ENCODE data around the gene CSGALNACT2. TPM values are rescaled to one million over a fixed set of nuclear protein-coding genes. Genes with fewer than 3 reads are reported as not detected.
"Not testable (repeated sequence)": the region's sequence is repeated elsewhere in the genome, so short reads cannot be mapped to it uniquely, and the experiment has no call there.

Gene CSGALNACT2
- total RNA-seq, 1 experiment from 2014 or later, result 9.2 TPM

GRCh38 chr10:43167498-43167889 lies 29.2 kb downstream of the CSGALNACT2 start:
- no peak overlapping the region for H3K27ac ChIP-seq (ENCODE audit: low read length)

GRCh38 chr10:43170491-43170890 lies 32.2 kb downstream of the CSGALNACT2 start:
- Histone ChIP-seq H3K27me3 (ENCODE audit: low read length) (no peaks in the 10 kb centered on the region), H3K4me2 (ENCODE audit: low read depth, low read length, poor library complexity, severe bottlenecking) (no peak overlapping the region), H3K4me3 (ENCODE audit: low read length) (no peak overlapping the region), H4K20me1 (ENCODE audit: insufficient read depth, low read depth, low read length) (no peaks in the 10 kb centered on the region), H3K79me2 (ENCODE audit: low read length) (peaks cover 11% of the 10 kb centered on the region), H3K9ac (ENCODE audit: low read length) (no peak overlapping the region), H3K9me2 (replicated peaks; ENCODE audit: insufficient read depth, low read length) (no peaks in the 10 kb centered on the region), H3K9me3 (ENCODE audit: low read length) (no peaks in the 10 kb centered on the region), H3K4me1 (ENCODE audit: low read length) (peaks cover 8% of the 10 kb centered on the region), H3K36me3 (ENCODE audit: insufficient read depth, low read length) (0 out of 2 replicates have a peak, but pooled peaks cover under 1% of the 10 kb centered on the region), H2AFZ (ENCODE audit: low read length) (no peak overlapping the region), H3K27ac (ENCODE audit: low read length) (no peak overlapping the region)
- DNase-seq, result no peak

More at GRCh38 chr10:43167498-43167889, 29.2 kb downstream of the CSGALNACT2 start:
- no peak overlapping the region for H3K9ac ChIP-seq (ENCODE audit: low read length)
- H4K20me1 ChIP-seq (ENCODE audit: insufficient read depth, low read depth, low read length), result no peaks in the 10 kb centered on the region
- peaks cover 35% of the 10 kb centered on the region for H3K79me2 ChIP-seq (ENCODE audit: low read length)
- no peak overlapping the region for H3K4me3 ChIP-seq (ENCODE audit: low read length)
- no peak overlapping the region for H3K4me2 ChIP-seq (ENCODE audit: low read depth, low read length, poor library complexity, severe bottlenecking)
- H2AFZ ChIP-seq (ENCODE audit: low read length), result no peak overlapping the region
- no peaks in the 10 kb centered on the region for H3K36me3 ChIP-seq (ENCODE audit: insufficient read depth, low read length)
- no peaks in the 10 kb centered on the region for H3K9me3 ChIP-seq (ENCODE audit: low read length)
- DNase-seq, result no peak
- peaks cover 8% of the 10 kb centered on the region for H3K4me1 ChIP-seq (ENCODE audit: low read length)
- H3K27me3 ChIP-seq (ENCODE audit: low read length), result no peaks in the 10 kb centered on the region
- H3K9me2 ChIP-seq (replicated peaks; ENCODE audit: insufficient read depth, low read length), result no peaks in the 10 kb centered on the region

- DNase-seq, result no peak
- no peaks in the 10 kb centered on the region for H3K9me2 ChIP-seq (replicated peaks; ENCODE audit: insufficient read depth, low read length)
- H3K4me2 ChIP-seq (ENCODE audit: low read depth, low read length, poor library complexity, severe bottlenecking), result no peak overlapping the region
- no peaks in the 10 kb centered on the region for H3K4me1 ChIP-seq (ENCODE audit: low read length)
- H4K20me1 ChIP-seq (ENCODE audit: insufficient read depth, low read depth, low read length), result no peaks in the 10 kb centered on the region
- no peak overlapping the region for H3K9ac ChIP-seq (ENCODE audit: low read length)
- H3K79me2 ChIP-seq (ENCODE audit: low read length), result no peaks in the 10 kb centered on the region
- H3K4me3 ChIP-seq (ENCODE audit: low read length), result no peak overlapping the region
- H3K9me3 ChIP-seq (ENCODE audit: low read length), result no peaks in the 10 kb centered on the region
- no peak overlapping the region for H2AFZ ChIP-seq (ENCODE audit: low read length)
- H3K27ac ChIP-seq (ENCODE audit: low read length), result no peak overlapping the region
- peaks cover 21% of the 10 kb centered on the region for H3K36me3 ChIP-seq (ENCODE audit: insufficient read depth, low read length)
- no peaks in the 10 kb centered on the region for H3K27me3 ChIP-seq (ENCODE audit: low read length)
Observed at GRCh38 chr10:43172645-43173044, 34.4 kb downstream of the CSGALNACT2 start.

- H3K4me3 ChIP-seq (ENCODE audit: low read length), result no peak overlapping the region
- DNase-seq, result no peak
- H3K79me2 ChIP-seq (ENCODE audit: low read length), result no peaks in the 10 kb centered on the region
- H3K4me1 ChIP-seq (ENCODE audit: low read length), result no peaks in the 10 kb centered on the region
- H3K36me3 ChIP-seq (ENCODE audit: insufficient read depth, low read length), result peaks cover 26% of the 10 kb centered on the region
- H3K27ac ChIP-seq (ENCODE audit: low read length), result no peak overlapping the region
- no peak overlapping the region for H3K9ac ChIP-seq (ENCODE audit: low read length)
- H3K9me3 ChIP-seq (ENCODE audit: low read length), result no peaks in the 10 kb centered on the region
- H3K4me2 ChIP-seq (ENCODE audit: low read depth, low read length, poor library complexity, severe bottlenecking), result no peak overlapping the region
- no peaks in the 10 kb centered on the region for H3K27me3 ChIP-seq (ENCODE audit: low read length)
- H4K20me1 ChIP-seq (ENCODE audit: insufficient read depth, low read depth, low read length), result no peaks in the 10 kb centered on the region
- no peaks in the 10 kb centered on the region for H3K9me2 ChIP-seq (replicated peaks; ENCODE audit: insufficient read depth, low read length)
- H2AFZ ChIP-seq (ENCODE audit: low read length), result no peak overlapping the region
Observed at GRCh38 chr10:43173120-43173519, 34.9 kb downstream of the CSGALNACT2 start.

GRCh38 chr10:43174969-43175368 lies 36.7 kb downstream of the CSGALNACT2 start:
- no peak overlapping the region for H3K27ac ChIP-seq (ENCODE audit: low read length)
- H3K27me3 ChIP-seq (ENCODE audit: low read length), result no peaks in the 10 kb centered on the region
- peaks cover 37% of the 10 kb centered on the region for H3K36me3 ChIP-seq (ENCODE audit: insufficient read depth, low read length)
- no peaks in the 10 kb centered on the region for H3K9me2 ChIP-seq (replicated peaks; ENCODE audit: insufficient read depth, low read length)
- no peak overlapping the region for H2AFZ ChIP-seq (ENCODE audit: low read length)
- no peak overlapping the region for H3K4me2 ChIP-seq (ENCODE audit: low read depth, low read length, poor library complexity, severe bottlenecking)
- H3K9me3 ChIP-seq (ENCODE audit: low read length), result no peaks in the 10 kb centered on the region
- no peak for DNase-seq
- H3K9ac ChIP-seq (ENCODE audit: low read length), result no peak overlapping the region
- H4K20me1 ChIP-seq (ENCODE audit: insufficient read depth, low read depth, low read length), result no peaks in the 10 kb centered on the region
- no peaks in the 10 kb centered on the region for H3K79me2 ChIP-seq (ENCODE audit: low read length)
- no peak overlapping the region for H3K4me3 ChIP-seq (ENCODE audit: low read length)
- H3K4me1 ChIP-seq (ENCODE audit: low read length), result no peaks in the 10 kb centered on the region

GRCh38 chr10:43176271-43176670 lies 38.0 kb downstream of the CSGALNACT2 start:
- no peaks in the 10 kb centered on the region for H4K20me1 ChIP-seq (ENCODE audit: insufficient read depth, low read depth, low read length)
- H3K9me3 ChIP-seq (ENCODE audit: low read length), result no peaks in the 10 kb centered on the region
- no peak overlapping the region for H3K27ac ChIP-seq (ENCODE audit: low read length)
- no peak overlapping the region for H3K4me3 ChIP-seq (ENCODE audit: low read length)
- no peaks in the 10 kb centered on the region for H3K79me2 ChIP-seq (ENCODE audit: low read length)
- no peak overlapping the region for H3K4me2 ChIP-seq (ENCODE audit: low read depth, low read length, poor library complexity, severe bottlenecking)
- no peaks in the 10 kb centered on the region for H3K9me2 ChIP-seq (replicated peaks; ENCODE audit: insufficient read depth, low read length)
- no peak overlapping the region for H2AFZ ChIP-seq (ENCODE audit: low read length)
- peaks cover 44% of the 10 kb centered on the region for H3K36me3 ChIP-seq (ENCODE audit: insufficient read depth, low read length)
- no peak overlapping the region for H3K9ac ChIP-seq (ENCODE audit: low read length)
- no peak for DNase-seq
- H3K27me3 ChIP-seq (ENCODE audit: low read length), result no peaks in the 10 kb centered on the region
- H3K4me1 ChIP-seq (ENCODE audit: low read length), result no peaks in the 10 kb centered on the region

GRCh38 chr10:43177595-43177994 lies 39.4 kb downstream of the CSGALNACT2 start:
- Histone ChIP-seq H2AFZ (ENCODE audit: low read length) (no peak overlapping the region), H3K9me3 (ENCODE audit: low read length) (no peaks in the 10 kb centered on the region), H3K9me2 (replicated peaks; ENCODE audit: insufficient read depth, low read length) (no peaks in the 10 kb centered on the region), H3K27me3 (ENCODE audit: low read length) (no peaks in the 10 kb centered on the region), H3K4me1 (ENCODE audit: low read length) (no peaks in the 10 kb centered on the region), H4K20me1 (ENCODE audit: insufficient read depth, low read depth, low read length) (no peaks in the 10 kb centered on the region), H3K36me3 (ENCODE audit: insufficient read depth, low read length) (peaks cover 44% of the 10 kb centered on the region), H3K4me2 (ENCODE audit: low read depth, low read length, poor library complexity, severe bottlenecking) (no peak overlapping the region), H3K27ac (ENCODE audit: low read length) (no peak overlapping the region), H3K4me3 (ENCODE audit: low read length) (no peak overlapping the region), H3K79me2 (ENCODE audit: low read length) (no peaks in the 10 kb centered on the region), H3K9ac (ENCODE audit: low read length) (no peak overlapping the region)
- DNase-seq, result no peak

- no peaks in the 10 kb centered on the region for H3K9me2 ChIP-seq (replicated peaks; ENCODE audit: insufficient read depth, low read length)
- H3K4me1 ChIP-seq (ENCODE audit: low read length), result no peaks in the 10 kb centered on the region
- no peaks in the 10 kb centered on the region for H4K20me1 ChIP-seq (ENCODE audit: insufficient read depth, low read depth, low read length)
- no peaks in the 10 kb centered on the region for H3K27me3 ChIP-seq (ENCODE audit: low read length)
- no peak overlapping the region for H2AFZ ChIP-seq (ENCODE audit: low read length)
- no peak overlapping the region for H3K4me3 ChIP-seq (ENCODE audit: low read length)
- no peak for DNase-seq
- H3K36me3 ChIP-seq (ENCODE audit: insufficient read depth, low read length), result peaks cover 38% of the 10 kb centered on the region
- H3K27ac ChIP-seq (ENCODE audit: low read length), result no peak overlapping the region
- no peak overlapping the region for H3K4me2 ChIP-seq (ENCODE audit: low read depth, low read length, poor library complexity, severe bottlenecking)
- H3K79me2 ChIP-seq (ENCODE audit: low read length), result no peaks in the 10 kb centered on the region
- no peaks in the 10 kb centered on the region for H3K9me3 ChIP-seq (ENCODE audit: low read length)
- no peak overlapping the region for H3K9ac ChIP-seq (ENCODE audit: low read length)
Observed at GRCh38 chr10:43181146-43181545, 42.9 kb downstream of the CSGALNACT2 start.

GRCh38 chr10:43183764-43184163 lies 45.5 kb downstream of the CSGALNACT2 start:
- H4K20me1 ChIP-seq (ENCODE audit: insufficient read depth, low read depth, low read length), result not testable (repeated sequence)

More at GRCh38 chr10:43183764-43184163, 45.5 kb downstream of the CSGALNACT2 start:
- not testable (repeated sequence) for DNase-seq; H3K4me2 ChIP-seq (ENCODE audit: low read depth, low read length, poor library complexity, severe bottlenecking); H3K4me1 ChIP-seq (ENCODE audit: low read length); H3K9me2 ChIP-seq (replicated peaks; ENCODE audit: insufficient read depth, low read length); H3K27ac ChIP-seq (ENCODE audit: low read length); H3K4me3 ChIP-seq (ENCODE audit: low read length); H3K79me2 ChIP-seq (ENCODE audit: low read length); H3K27me3 ChIP-seq (ENCODE audit: low read length); H3K9me3 ChIP-seq (ENCODE audit: low read length); H2AFZ ChIP-seq (ENCODE audit: low read length); H3K9ac ChIP-seq (ENCODE audit: low read length)
- peaks cover 15% of the 10 kb centered on the region; the same call in 1 of the 2 replicates for H3K36me3 ChIP-seq (ENCODE audit: insufficient read depth, low read length)

Data from Karpas-422 (cell line).